ENCODE data around the gene CNTFR. TPM values are rescaled to one million over a fixed set of nuclear protein-coding genes. Genes with fewer than 3 reads are reported as not detected.

The CNTFR gene
- total and polyA plus RNA-seq, 10 of the 15 experiments (the other 5 are each of a cell fraction or from before 2014, with no cell fraction given), result not detected

- DNase-seq (ENCODE audit: low read depth, low spot score), result no peak
- Histone ChIP-seq H3K27me3 (replicated peaks in 1 of 2; ENCODE audit: control insufficient read depth in 2 of 2, insufficient read depth in 2 of 2, low read length in 1 of 2) (peaks cover 6 to 11% of the 10 kb centered on the region in 2 experiments), H2AFZ (ENCODE audit: control insufficient read depth, low read depth, low read length) (no peak overlapping the region), H3K4me2 (ENCODE audit: control insufficient read depth, insufficient read depth) (no peak overlapping the region), H3K9ac (ENCODE audit: control insufficient read depth, insufficient read depth, low read length) (no peak overlapping the region), H4K20me1 (ENCODE audit: control insufficient read depth, insufficient read depth) (peaks cover 3% of the 10 kb centered on the region; the same call in 1 of the 2 replicates), H3K4me3 (no peak overlapping the region), H3K4me1 (ENCODE audit: control insufficient read depth, insufficient read depth, low read length) (no peaks in the 10 kb centered on the region), H3K27ac (ENCODE audit: control insufficient read depth, insufficient read depth) (no peak overlapping the region), H3K79me2 (ENCODE audit: control insufficient read depth, insufficient read depth, low read length) (no peaks in the 10 kb centered on the region), H3K36me3 (ENCODE audit: control insufficient read depth in 2 of 2, insufficient read depth in 2 of 2, low read length in 1 of 2) (no peaks in the 10 kb centered on the region), H3K9me3 (replicated peaks; ENCODE audit: control insufficient read depth, insufficient read depth, low read length) (peaks cover 6% of the 10 kb centered on the region; the same call in 2 of the 3 replicates)
- ATAC-seq, result no peak
- intact Hi-C loops (cut with micrococcal nuclease; ENCODE audit: unreplicated experiment) (no loop called here), in situ Hi-C loops (cut with MboI) (no loop called here)
- 11% methylated on average over 5 of the region's 5 CpGs for WGBS (ENCODE audit: insufficient coverage, insufficient replicate concordance, low lambda C conversion rate, missing lambda C conversion rate)
- ChIA-PET POLR2A (no interaction called here), RAD21 (ENCODE audit: unreplicated experiment) (no interaction called here), CTCF (interaction anchor here (1.3 kb wide), 2 partner anchors 114 to 159 kb away, joined by 4 read pairs; no protein-coding TSS in a partner anchor), SMC1A (ENCODE audit: uncharacterized antibody, unreplicated experiment) (no interaction called here)
- no peak for FAIRE-seq
- TF ChIP-seq NR2C1 (IDR thresholded peaks at IDR 0.05), result no peak
- BruUV-seq (replicated peaks), result no TSS peak
Measured at GRCh38 chr9:34563262-34563661, 26.3 kb downstream of the CNTFR start.

GRCh38 chr9:34562135-34562745 is 27.3 kb downstream of the CNTFR start:
- H4K20me1 ChIP-seq (ENCODE audit: control insufficient read depth, insufficient read depth), result peaks cover 3% of the 10 kb centered on the region; the same call in 1 of the 2 replicates
- in situ Hi-C loops (cut with MboI), result no loop called here
- TF ChIP-seq CTCF (IDR thresholded peaks at IDR 0.05 in 2 of 3, conservative IDR thresholded peaks at IDR 0.05 in 1 of 3; ENCODE audit: control insufficient read depth in 2 of 3, extremely low read depth in 1 of 3, insufficient read depth in 1 of 3, low read depth in 3 of 3, low read length in 3 of 3), result peak in 2 of 3 experiments; percentile 65 to 82; a peak in 5 of 6 replicates
- no peak for TF ChIP-seq SUPT20H (IDR thresholded peaks at IDR 0.05; ENCODE audit: borderline replicate concordance, control insufficient read depth, low read depth, low read length)
- no peak for TF ChIP-seq NFYA (IDR thresholded peaks at IDR 0.05; ENCODE audit: borderline replicate concordance, low read depth, low read length)
- ATAC-seq (no peak), DNase-seq (ENCODE audit: low read depth, low spot score) (no peak), FAIRE-seq (no peak)
- ChIA-PET CTCF (interaction anchor here (1.3 kb wide), 1 partner anchor 158 kb away, joined by 4 read pairs; no protein-coding TSS in a partner anchor), RAD21 (ENCODE audit: unreplicated experiment) (no interaction called here), POLR2A (no interaction called here), SMC1A (ENCODE audit: uncharacterized antibody, unreplicated experiment) (interaction anchor here (1.3 kb wide), 1 partner anchor 73 kb away, joined by 3 read pairs; no protein-coding TSS in a partner anchor)
- peaks cover 0 to 11% of the 10 kb centered on the region in 2 experiments for H3K27me3 ChIP-seq (replicated peaks in 1 of 2; ENCODE audit: control insufficient read depth in 2 of 2, insufficient read depth in 2 of 2, low read length in 1 of 2)
- H2AFZ ChIP-seq (ENCODE audit: control insufficient read depth, low read depth, low read length), result no peak overlapping the region
- 30% methylated on average over 7 of the region's 7 CpGs for WGBS (ENCODE audit: insufficient coverage, insufficient replicate concordance, low lambda C conversion rate, missing lambda C conversion rate)
- H3K36me3 ChIP-seq (ENCODE audit: control insufficient read depth in 2 of 2, insufficient read depth in 2 of 2, low read length in 1 of 2), result no peaks in the 10 kb centered on the region
- intact Hi-C loops (cut with micrococcal nuclease; ENCODE audit: unreplicated experiment), result no loop called here
- no TSS peak for BruUV-seq (replicated peaks)
- H3K79me2 ChIP-seq (ENCODE audit: control insufficient read depth, insufficient read depth, low read length), result no peaks in the 10 kb centered on the region
- H3K4me2 ChIP-seq (ENCODE audit: control insufficient read depth, insufficient read depth), result no peak overlapping the region
- H3K4me3 ChIP-seq, result no peak overlapping the region
- H3K9me3 ChIP-seq (replicated peaks; ENCODE audit: control insufficient read depth, insufficient read depth, low read length), result peaks cover 6% of the 10 kb centered on the region; the same call in 2 of the 3 replicates
- H3K9ac ChIP-seq (ENCODE audit: control insufficient read depth, insufficient read depth, low read length), result no peak overlapping the region
- no peaks in the 10 kb centered on the region for H3K4me1 ChIP-seq (ENCODE audit: control insufficient read depth, insufficient read depth, low read length)
- H3K27ac ChIP-seq (ENCODE audit: control insufficient read depth, insufficient read depth), result no peak overlapping the region
